Right lobe of liver (tissue), 4 donors: Measurements from ENCODE around the gene PML.

ENCODE experiments used
- CTCF ChIP-seq, 4 donors: fragments of 200-600 bp in 3 of 4; fragments of 450-650 bp in 1 of 4; IDR thresholded peaks; one replicate each; pipeline versions ENCODE4 v1.5.1 to v1.8.0; 2016 to 2022; ENCODE audit warnings: antibody characterized with exemption in 4 of 4, mild to moderate bottlenecking in 2 of 4
- POLR2A ChIP-seq: fragments of 450-650 bp; IDR thresholded peaks from one replicate; pipeline ENCODE4 v1.6.1; 2017; ENCODE audit warnings: antibody characterized with exemption, mild to moderate bottlenecking
- donor health status: DM: no; HTN: no; CAD: no.
- donor health status: DM: no; HTN: no; CAD: no.
- donor health status: DM: no; HTN: yes; CAD: no.

- TF ChIP-seq CTCF (IDR thresholded peaks at IDR 0.05) (no peak), POLR2A (no peak)
These were observed 9.2 kb upstream of the PML start for GRCh38 chr15:73985101-73985873.
